Stimulated activated CD4-positive, alpha-beta T cell treated with anti-CD3 and anti-CD28 coated beads, Interleukin-2, amount 100 ng/mL, for 24 hours (primary cell): ENCODE data around the gene TIPRL.
"Not testable (repeated sequence)": the region's sequence is repeated elsewhere in the genome, so short reads cannot be mapped to it uniquely, and the experiment has no call there.

Experiments used
- DNase-seq, 2 donors: peaks; one replicate each; pipeline ENCODE4 v3.0.0-alpha.2; 2020

Gene TIPRL

DNA sequence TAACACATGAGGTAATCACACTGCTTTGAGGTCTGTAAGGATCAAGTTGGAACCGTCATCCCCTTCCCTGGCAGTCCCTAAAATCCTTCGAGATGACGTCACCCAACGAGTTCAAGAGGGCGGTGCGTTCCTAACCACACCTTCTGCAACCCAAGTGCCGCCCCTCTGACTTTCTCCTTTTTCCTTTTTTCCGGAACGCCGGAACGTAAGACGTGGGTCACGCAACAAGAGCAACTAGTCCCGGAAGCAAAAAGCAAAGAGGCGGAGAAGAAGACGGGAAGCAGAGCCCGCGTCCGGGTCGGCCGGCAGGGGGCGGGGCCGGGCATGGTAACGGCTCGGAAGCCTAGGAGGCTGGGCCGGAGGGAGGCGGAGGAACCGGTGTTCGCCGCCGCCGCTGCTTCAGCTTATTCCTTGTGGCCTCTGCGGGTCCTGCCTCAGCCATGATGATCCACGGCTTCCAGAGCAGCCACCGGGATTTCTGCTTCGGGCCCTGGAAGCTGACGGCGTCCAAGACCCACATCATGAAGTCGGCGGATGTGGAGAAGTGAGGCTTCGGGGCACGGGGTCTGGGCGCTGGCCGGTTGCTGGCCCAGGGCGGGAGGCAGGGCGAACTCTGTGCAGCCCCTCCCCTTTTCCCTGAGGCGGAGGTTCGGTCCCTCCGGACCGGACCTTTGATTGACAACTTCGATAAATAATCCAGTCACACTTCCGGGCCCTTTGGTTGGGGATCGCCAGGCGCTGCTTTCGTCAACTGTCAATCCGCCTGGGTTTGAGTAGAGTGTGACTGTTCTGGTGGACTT lies at the start of gene TIPRL:
TIPRL (plus strand) TSS at position 325 of the 800 bp plus-strand sequence; CDS start at position 441, 116 bp downstream.
- peak; percentile 96 for DNase-seq

DNA sequence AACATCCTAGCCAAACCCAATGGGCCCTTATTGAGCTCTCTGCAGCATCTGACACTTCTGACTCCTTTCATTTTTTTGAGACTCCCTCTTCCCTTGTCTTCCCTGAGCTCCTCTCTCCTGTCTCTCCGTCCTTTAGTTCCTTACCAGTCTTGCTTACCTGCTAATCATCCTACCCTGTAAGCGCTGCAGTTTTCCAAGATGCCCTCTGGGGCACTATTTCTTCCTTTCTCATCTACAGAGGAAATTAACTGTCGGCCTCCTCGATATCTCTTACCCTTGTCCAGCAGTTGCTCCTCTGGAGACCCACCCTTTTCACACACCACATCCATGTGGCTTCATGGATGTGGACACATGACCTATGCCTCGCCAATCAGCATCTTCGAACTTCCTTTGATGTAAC lies 48.8 kb upstream of the TIPRL start:
- DNase-seq: no peak

DNA sequence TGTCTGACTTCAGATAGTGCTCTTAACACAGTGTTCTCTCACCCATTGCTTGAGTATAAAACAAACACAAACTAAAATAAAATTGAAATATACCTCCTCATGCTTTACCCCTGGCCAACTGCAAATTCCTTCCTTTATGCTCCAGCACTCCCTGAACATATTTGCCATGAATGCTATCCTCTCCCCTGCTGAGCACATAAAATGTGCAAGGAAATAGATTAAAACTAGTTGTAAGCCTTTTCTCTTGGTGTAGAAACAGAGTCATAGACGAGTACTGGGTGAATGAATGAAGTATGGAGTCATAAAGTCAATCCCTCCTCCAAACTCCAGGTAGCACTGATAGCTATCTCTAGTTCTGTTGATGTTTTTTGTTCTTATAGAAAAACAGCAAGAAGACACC lies 44.6 kb upstream of the TIPRL start:
- no peak for DNase-seq

DNA sequence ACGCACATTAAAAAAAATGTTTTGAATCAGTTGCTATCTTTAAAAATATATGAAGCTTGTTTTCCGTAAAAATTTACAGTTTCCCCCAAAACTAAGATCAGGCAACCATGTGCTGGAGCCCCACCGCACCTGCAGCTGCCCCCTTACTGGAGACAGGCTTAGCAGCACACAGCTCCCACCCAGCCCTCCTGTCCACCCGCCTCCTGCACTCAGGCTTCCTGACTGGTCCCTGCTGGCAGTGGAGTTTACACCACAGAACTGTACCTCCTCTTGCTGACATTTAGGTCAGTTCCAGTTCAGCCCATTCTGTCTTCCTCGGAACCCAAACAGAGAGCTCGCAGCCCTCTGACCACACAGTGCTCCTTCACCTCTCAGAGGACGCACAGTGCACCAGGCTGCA lies 44.1 kb upstream of the TIPRL start:
- DNase-seq: no peak

DNA sequence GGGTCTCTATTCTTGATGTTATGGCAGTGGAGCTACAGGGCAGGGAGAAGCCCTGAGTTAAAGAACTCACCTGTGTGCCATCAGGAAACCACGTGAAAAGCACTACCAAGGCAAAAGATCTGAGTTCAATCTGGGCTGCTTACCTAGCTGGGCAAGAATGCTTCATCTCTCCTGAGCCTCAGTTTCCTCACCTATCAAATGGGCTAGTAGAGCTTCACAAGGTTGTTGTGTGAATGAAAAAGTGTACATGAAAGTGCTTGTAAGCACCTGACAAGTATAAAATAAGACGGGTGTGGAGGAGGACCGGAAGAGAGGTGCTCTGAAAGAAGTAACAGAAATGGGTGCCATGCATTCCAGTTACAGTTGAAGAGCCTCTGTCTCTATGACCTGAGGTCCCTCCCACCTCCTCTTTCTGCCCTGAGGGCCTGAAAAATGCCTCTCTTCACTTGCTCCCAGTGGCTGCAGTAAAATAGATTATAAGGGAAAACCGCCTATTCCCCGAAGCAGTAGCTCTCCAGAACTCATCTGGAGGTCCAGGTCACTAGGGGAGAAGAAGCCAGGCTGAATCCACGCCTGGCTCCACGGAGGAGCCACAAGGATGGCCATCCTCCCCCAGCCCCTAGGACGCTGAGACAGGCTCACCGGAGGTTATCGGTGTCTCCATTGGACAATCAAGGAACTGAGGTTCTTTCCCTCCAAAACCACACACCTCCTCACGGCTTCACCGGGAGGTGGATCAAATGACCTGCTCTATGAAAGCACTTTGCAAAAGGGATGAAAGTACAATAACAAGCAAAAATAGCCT lies 43.4 kb upstream of the TIPRL start:
- DNase-seq: no peak

DNA sequence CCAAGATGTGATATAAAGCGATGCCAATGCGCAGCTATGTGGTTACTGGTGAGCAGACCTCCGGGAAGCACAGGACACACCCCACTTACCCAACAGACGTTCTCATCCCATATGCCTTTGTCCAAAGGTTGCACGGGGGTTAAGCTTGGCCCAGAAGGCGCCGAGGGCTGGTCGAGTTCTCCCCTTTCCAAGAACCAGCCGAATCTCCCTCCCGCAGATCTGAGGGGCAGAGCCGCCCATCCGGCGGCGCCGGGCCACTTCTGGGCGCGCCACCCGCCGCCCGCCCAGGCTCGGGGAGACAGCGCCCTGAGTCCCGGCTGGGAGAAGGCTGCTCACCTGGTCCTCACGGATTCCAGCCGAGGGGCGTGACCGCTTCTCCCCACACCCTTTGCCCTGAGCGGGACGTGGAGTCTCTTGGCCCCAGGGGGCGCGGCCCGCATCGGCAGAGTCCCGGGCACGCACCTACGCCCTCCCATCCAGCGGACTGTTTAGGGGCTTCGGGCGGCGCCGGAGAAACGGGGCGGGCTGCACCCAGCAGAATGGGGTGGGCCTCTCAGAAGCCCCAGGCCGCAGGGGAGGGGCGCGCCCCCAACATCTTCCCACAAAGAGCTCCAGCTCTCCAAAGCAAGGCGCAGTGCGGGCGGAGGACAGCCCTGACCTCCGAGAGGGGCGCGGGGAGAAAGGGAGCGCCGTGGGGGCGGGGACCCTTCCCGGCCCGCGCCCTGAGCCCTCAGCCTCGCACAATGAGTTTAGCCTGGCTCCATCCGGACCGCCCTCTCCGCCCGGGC lies 42.6 kb upstream of the TIPRL start:
- DNase-seq: peak in 1 of 2 donors; percentile 23

DNA sequence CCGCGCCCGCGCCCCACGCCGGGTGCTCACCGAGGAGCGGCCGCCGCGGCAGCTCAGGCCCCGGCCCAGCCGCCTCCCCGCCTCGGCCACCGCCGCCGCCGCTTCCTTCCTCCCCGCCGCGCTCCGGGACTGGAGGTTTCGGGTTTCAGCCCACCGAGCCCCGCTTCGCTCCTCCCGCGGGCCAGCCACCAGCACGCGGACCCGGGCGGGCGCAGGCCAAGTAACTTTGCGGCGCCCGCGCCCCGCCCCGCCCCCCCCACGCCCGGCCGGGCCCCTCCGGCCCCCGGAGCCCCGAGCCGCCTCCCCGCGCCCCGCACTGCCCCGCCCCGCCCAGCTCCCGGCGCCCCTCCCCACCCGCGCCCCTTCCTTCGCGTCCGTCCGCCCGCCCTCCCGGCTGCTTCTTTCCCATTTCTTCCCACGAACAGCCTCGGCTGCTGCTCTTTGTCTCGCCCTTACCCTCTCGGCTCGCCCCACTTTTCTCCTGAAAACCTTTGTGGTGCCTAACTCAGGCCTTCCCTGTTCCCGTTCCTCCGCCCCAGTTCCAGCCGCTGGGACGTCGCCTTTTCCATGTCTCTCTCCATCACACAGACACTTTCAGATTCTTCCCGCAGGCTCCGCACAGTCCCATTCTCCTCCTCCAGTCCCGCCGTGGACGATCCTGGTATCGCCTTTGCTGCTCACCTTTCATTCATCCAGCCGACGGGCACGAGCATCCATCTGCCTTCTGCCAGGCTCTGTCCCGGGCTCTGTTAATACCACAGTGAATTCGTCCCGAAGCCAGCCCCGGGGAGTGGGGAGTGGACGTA lies 41.9 kb upstream of the TIPRL start, which contains the start of gene GPR161:
GPR161 (minus strand) TSS at position 222 of the 806 bp plus-strand sequence. CDS start 32,080 bp downstream, outside the sequence.
- peak; percentile 20 to 41 for DNase-seq

DNA sequence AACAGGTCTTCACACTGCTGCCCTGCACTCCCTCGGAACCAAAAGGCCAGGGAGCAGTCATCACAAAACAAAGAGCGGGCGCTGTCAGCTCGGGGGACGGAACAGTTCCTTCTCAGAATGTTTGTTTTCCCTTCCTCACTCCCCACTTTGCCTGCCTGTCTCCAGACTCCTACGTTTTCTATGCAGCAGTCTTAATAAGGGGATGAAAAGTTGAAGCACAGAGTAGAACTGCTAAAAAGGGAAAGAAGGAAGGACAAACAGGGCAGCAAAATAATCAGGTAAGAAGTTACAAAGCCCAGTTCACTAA lies 41.3 kb upstream of the TIPRL start:
- no peak for DNase-seq

DNA sequence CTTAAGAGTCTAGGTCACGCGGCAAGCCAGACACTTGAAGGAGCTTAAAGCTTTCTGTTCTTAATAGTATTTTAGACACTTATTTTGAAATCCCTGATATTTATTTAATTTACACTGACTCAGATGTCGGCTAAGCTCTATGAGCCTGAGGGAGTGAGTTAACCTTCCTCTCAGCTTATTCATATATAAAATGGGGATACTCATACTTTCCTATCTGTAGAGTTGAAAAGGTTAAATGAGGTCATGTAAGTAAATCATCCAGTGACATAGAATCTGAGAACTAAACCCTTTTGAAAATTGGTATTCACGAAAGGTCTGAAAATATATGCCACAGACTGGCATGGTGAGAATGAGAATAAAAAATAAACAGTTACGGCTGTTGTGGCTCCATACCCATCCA lies 40.6 kb upstream of the TIPRL start:
- DNase-seq: no peak

DNA sequence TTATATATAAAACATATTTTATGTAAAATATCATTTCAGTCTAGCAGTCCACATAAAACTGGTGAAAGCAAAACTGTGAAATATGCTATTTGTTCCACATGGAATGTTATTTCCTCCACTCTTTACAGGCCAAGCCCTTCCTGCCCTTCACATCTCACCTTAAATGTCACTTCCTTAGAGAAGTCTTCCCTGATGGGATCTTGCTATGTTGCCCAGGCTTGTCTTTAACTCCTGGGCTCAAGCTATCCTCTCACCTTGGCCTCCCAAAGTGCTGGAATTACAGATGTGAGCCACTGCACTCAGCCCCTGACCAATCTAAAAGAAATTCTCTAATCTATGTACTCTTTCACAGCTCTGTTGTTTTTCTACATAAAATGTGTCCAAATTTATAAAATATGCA lies 39.7 kb upstream of the TIPRL start:
- no peak for DNase-seq

DNA sequence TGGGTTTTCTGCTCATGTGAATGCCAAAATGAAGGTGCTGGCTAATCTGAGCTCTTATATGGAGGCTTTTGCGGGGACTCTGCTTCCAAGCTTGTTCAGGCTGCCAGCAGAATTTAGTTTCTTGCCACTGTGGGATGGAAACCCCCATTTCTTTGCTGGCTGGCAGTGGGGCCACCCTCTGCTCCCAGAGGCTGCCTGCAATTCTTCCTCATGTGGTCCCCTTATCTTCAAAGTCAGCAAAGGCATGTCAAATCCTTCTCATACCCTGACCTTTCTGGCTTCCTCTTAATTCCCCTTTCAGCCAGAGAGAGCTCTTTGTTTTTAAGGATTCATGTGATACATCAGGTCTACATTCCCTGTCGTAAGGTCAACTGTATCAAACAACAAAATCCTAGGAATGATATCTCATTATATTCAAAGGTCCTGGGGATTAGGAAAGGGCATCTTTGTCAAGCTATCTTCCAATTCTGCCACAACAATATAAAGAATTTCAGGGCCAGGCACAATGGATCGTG lies 36.8 kb upstream of the TIPRL start:
- DNase-seq: no peak

DNA sequence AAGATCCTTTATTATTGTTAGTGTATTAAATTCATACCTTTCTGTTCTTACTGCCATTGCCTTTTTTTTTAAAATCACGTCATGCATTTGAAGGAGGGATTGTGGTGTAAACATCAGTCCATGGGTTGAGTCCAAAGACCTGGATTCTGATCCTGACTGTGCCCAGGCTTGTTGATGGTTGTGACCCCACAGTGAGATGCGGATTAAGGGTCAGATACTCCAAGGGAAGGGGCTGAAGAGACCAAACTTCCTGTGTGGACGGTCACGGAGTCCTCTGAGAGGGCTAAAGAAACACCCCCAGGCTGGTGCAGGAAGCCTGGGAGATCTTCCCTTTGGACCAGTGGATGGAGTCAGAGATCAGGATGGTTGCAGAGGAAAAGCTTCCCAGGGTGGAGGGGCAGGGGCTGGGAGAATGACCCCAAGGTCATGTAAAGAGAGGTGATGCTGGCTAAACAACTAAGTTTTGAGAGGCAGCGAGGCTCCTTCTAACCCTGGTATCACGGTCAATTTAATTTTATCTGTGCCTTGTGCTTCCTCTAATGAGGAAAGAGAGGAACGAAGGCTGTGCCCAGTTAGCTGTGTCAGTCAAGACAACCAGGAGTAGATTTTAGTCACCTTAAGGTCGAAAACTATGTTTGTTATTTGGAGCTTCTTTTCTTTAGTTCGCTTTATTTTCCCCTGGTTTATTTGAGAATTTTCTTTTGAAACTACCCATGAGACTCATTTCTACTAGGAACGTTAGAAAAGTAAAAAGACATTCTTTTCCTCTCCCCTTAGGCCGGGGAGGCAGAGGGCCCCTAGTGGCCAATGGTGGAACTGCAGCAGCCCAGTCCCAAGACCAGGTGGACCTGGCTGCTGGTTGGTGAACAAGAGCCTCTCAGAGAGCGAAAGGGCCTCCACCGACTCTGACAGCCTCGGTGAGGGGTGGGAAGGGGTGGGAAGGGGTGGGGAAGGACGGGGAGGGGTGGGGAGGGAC lies 33.3 kb upstream of the TIPRL start:
- peak; percentile 92 to 93 for DNase-seq

DNA sequence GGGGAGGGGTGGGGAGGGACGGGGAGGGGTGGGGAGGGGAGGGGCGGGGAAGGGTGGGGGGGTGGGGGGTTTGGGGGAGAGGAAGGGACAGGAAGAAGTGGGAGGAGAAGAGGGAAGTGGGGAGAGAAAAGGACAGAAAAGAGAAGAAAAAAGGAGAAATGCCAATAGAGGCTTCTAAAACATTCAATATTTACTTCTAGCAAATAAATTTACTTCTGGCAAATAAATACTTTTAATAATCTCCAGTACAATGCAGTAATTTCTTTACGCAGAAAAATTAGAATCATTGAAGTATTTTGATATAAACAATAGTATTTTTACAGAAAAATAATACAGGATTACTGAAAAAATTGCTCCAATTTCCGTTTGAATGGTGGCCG lies 32.6 kb upstream of the TIPRL start:
- no peak for DNase-seq

DNA sequence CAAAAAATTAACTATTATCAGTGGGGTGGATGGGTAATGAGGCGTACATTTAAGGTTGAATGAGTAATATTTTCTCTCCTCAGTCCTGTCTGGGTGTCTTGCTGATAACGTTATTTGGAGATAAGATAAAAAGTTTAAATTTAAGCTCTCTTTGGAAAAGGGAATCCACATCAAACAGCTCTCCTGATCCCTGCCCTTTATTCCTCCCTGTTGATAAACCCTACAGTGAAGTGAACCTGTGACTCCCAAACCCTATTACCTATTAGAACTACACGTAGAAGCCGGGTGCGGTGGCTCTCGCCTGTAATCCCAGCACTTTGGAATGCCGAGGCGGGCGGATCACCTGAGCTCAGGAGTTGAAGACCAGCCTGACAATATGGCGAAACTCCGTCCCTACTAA lies 32.1 kb upstream of the TIPRL start:
- DNase-seq: no peak

DNA sequence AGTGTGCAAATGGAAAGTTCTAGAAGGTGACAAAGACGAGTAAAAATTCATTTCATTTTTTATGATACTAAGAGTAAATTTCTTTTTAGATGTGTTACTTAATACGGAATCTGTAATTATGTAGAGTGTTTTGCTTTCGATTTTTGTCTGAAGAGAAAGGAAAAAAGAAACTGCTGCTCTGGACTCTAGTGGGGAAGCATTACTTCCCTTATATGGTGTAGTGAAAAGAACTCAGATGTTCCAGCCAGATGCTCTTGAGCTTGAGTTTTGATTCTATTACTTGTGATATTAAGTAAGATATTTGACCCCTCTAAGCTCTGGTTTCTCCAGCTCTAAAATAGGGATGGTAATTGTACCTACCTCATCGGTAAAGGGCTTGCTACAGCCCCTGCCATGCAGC lies 29.8 kb upstream of the TIPRL start:
- no peak for DNase-seq

DNA sequence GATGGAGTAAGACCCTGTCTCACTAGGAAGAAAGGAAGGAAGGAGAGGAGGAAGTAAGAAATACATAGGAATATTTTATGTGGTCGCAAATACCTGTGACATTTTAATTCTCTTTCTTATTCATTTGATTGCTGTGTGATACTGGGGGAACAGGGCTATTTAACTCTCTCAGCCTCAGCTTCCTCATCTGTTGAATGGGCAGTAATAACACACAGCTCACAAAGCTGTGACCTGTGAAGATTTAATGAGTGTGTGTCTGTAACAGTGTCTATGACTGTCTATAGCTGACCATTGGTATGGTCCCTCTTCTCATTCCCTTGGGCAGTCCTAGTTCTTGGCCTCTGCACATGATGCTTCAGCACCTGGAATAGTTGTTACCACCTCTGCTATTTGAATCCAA lies 28.5 kb upstream of the TIPRL start:
- no peak for DNase-seq

DNA sequence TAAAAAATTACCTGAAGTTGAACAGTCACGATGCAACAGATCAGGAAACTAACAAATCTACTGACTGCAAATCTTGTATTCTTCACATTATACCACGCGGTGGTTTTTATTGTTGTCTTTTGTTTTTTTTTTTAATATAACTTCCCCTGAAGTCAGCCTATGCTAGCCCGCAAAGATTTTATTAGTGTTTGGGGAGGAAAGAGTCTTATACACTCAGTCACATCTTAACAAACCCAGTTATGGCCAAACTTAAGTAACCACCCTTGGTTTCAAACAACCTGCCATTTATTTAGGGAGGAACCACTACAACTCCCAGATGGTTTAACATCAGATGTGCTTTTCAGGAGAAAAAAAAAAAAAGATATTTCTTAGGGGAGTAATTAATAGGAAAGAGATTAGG lies 26.8 kb upstream of the TIPRL start:
- no peak for DNase-seq

DNA sequence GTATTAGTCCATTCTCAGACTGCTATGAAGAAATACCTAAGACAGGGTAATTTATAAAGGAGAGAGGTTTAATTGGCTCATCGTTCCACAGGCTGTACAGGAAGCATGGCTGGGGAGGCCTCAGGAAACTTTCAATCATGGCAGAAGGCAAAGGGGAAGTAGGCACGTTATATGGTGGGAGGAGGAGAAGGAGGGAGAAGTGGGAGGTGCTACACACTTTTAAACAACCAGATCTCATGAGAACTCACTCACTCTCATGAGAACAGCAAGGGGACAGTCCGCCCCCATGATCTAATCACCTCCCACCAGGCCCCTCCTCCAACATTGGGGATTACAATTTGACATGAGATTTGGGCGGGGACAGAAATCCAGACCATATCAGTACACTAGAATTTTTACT lies 24.1 kb upstream of the TIPRL start:
- not testable (repeated sequence) for DNase-seq

DNA sequence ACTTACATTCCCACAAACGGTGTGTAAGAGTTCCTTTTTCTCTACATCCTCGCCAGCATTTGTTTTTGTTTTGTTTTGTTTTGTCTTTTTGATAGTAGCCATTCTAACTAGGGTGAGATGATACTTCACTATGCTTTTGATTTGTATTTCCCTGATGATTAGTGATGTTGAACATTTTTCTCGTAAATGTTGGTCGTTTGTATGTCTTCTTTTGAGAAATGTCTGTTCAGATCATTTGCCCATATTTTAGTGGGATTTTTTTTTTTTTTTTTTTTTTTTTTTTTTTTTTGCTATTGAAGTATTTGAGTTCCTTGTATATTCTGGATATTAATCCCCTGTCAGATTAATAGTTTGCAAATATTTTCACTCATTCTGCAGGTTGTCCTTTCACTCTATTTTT lies 22.9 kb upstream of the TIPRL start:
- DNase-seq: no peak

DNA sequence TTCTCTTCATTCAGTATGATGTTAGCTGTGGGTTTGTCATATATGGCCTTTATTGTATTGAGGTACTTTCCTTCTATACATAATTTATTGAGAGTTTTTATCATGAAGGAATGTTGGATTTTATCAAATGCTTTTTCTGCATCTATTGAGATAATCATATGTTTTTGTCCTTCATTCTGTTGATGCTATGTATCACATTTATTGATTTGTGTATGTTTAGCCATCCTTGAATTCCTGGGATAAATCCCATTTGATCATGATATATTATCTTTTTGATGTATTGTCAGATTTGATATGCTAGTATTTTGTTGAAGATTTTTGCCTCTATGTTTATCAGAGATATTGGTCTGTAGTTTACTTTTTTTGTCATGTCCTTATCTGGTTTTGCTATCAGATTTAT lies 21.1 kb upstream of the TIPRL start:
- DNase-seq: no peak

DNA sequence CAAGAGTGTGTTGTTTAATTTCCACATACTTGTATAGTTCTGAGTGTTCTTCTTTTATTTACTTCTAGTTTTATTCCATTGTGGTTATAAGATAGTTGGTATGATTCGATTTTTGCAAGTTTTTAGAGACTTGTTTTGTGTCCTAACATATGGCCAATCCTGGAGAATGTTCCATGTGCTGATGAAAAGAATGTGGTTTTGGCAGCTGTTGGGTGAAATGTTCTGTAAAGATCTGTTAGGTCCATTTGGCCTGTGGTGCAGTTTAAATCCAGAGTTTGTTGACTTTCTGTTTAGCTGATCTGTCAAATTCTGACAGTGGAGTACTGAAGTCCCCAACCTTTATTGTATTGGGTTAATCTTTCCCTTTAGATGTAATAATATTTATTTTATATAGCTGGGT lies 19.5 kb upstream of the TIPRL start:
- no peak for DNase-seq
